RKO (cell line): ENCODE results near the gene SSR4.
"Not testable (repeated sequence)": the region's sequence is repeated elsewhere in the genome, so short reads cannot be mapped to it uniquely, and the experiment has no call there.

ENCODE experiments used
- DNase-seq: peaks from one replicate; pipeline ENCODE4 v3.0.0-alpha.2; 2016; ENCODE audit warnings: low spot score

The SSR4 gene

GRCh38 chrX:153805436-153805835 is 11.0 kb downstream of the SSR4 start:
- no peak for DNase-seq

GRCh38 chrX:153806999-153807575 is 12.6 kb downstream of the SSR4 start:
- no peak for DNase-seq

- DNase-seq, result no peak
Measured at GRCh38 chrX:153807976-153808375, 13.5 kb downstream of the SSR4 start.

- DNase-seq, result no peak
Measured at GRCh38 chrX:153812220-153812619, 17.8 kb downstream of the SSR4 start.

- DNase-seq, result no peak
Measured at GRCh38 chrX:153813161-153813560, 18.7 kb downstream of the SSR4 start.

GRCh38 chrX:153814591-153815315 is 20.3 kb downstream of the SSR4 start:
- no peak for DNase-seq

GRCh38 chrX:153816831-153817690 is 22.6 kb downstream of the SSR4 start:
- DNase-seq, result no peak

- not testable (repeated sequence) for DNase-seq
Measured at GRCh38 chrX:153818064-153818463, 23.6 kb downstream of the SSR4 start.

- no peak for DNase-seq
Measured at GRCh38 chrX:153818571-153819383, 24.3 kb downstream of the SSR4 start.

- DNase-seq, result no peak
Measured at GRCh38 chrX:153819384-153820040, 25.0 kb downstream of the SSR4 start.

GRCh38 chrX:153820601-153821000 is 26.1 kb downstream of the SSR4 start:
- no peak for DNase-seq

- no peak for DNase-seq
Measured at GRCh38 chrX:153821066-153821465, 26.6 kb downstream of the SSR4 start.

GRCh38 chrX:153824348-153824747 is 29.9 kb downstream of the SSR4 start:
- no peak for DNase-seq

GRCh38 chrX:153825042-153825441 is 30.6 kb downstream of the SSR4 start:
- no peak for DNase-seq

GRCh38 chrX:153827016-153827415 is 32.5 kb downstream of the SSR4 start:
- no peak for DNase-seq

GRCh38 chrX:153827903-153828302 is 33.4 kb downstream of the SSR4 start:
- DNase-seq, result no peak

GRCh38 chrX:153828308-153828707 is 33.8 kb downstream of the SSR4 start:
- no peak for DNase-seq

- DNase-seq, result no peak
Measured at GRCh38 chrX:153828723-153829548, 34.5 kb downstream of the SSR4 start.

- no peak for DNase-seq
Measured at GRCh38 chrX:153829549-153829798, 35.0 kb downstream of the SSR4 start.

- no peak for DNase-seq
Measured at GRCh38 chrX:153829799-153830639, 35.6 kb downstream of the SSR4 start, which contains the start of gene PDZD4. Gene PDZD4 (minus strand): TSS chrX:153830544. CDS start chrX:153830298, 246 bp downstream.
